GM19397 (cell line): ENCODE data around the gene C10orf67.
"Not testable (repeated sequence)": the region's sequence is repeated elsewhere in the genome, so short reads cannot be mapped to it uniquely, and the experiment has no call there.

ENCODE experiments used
- ATAC-seq: cut with Tn5 transposase; IDR thresholded peaks from one replicate; pipeline ENCODE4 v1.9.1; 2021; ENCODE audit warnings: mild to moderate bottlenecking, moderate library complexity; ENCODE audit not compliant: unreplicated experiment

Gene C10orf67

GRCh38 chr10:23280419-23281043 is 64.1 kb downstream of the C10orf67 start:
- ATAC-seq, result no peak

GRCh38 chr10:23275355-23275754 is 69.2 kb downstream of the C10orf67 start:
- no peak for ATAC-seq

GRCh38 chr10:23274179-23274578 is 70.4 kb downstream of the C10orf67 start:
- not testable (repeated sequence) for ATAC-seq

GRCh38 chr10:23270531-23270930 is 74.1 kb downstream of the C10orf67 start:
- no peak for ATAC-seq

GRCh38 chr10:23263441-23264164 is 81.0 kb downstream of the C10orf67 start:
- no peak for ATAC-seq

GRCh38 chr10:23262928-23263327 is 81.7 kb downstream of the C10orf67 start:
- ATAC-seq, result no peak

GRCh38 chr10:23258516-23258915 is 86.1 kb downstream of the C10orf67 start:
- ATAC-seq, result no peak

- no peak for ATAC-seq
These were observed 90.8 kb downstream of the C10orf67 start for GRCh38 chr10:23253780-23254179.

- ATAC-seq, result not testable (repeated sequence)
These were observed 91.7 kb downstream of the C10orf67 start for GRCh38 chr10:23252859-23253258.

GRCh38 chr10:23241779-23242178 is 102.8 kb downstream of the C10orf67 start:
- not testable (repeated sequence) for ATAC-seq

- ATAC-seq, result no peak
These were observed 106.6 kb downstream of the C10orf67 start for GRCh38 chr10:23238015-23238414.

- no peak for ATAC-seq
These were observed 114.0 kb downstream of the C10orf67 start for GRCh38 chr10:23230582-23230981.

- no peak for ATAC-seq
These were observed 127.1 kb downstream of the C10orf67 start for GRCh38 chr10:23217471-23217870.

- no peak for ATAC-seq
These were observed 138.5 kb downstream of the C10orf67 start for GRCh38 chr10:23205972-23206642.

GRCh38 chr10:23204773-23205172 is 139.8 kb downstream of the C10orf67 start:
- ATAC-seq, result no peak

- ATAC-seq, result no peak
These were observed 140.9 kb downstream of the C10orf67 start for GRCh38 chr10:23203369-23204325.

GRCh38 chr10:23202779-23203178 is 141.8 kb downstream of the C10orf67 start:
- no peak for ATAC-seq

GRCh38 chr10:23201837-23202236 is 142.8 kb downstream of the C10orf67 start:
- no peak for ATAC-seq

- ATAC-seq, result no peak
These were observed 143.5 kb downstream of the C10orf67 start for GRCh38 chr10:23200997-23201652.

- ATAC-seq, result no peak
These were observed 144.0 kb downstream of the C10orf67 start for GRCh38 chr10:23200586-23200985.
